TTC549 (cell line): ENCODE results near the gene CRIP2.

Experiments
- FAIRE-seq: peaks from 2 replicates; lab custom pipeline; 2012; peaks lifted over from hg19 to GRCh38; lab: Jason Lieb, UNC

CRIP2 gene

GRCh38 chr14:105445290-105445689 lies 29.3 kb upstream of the CRIP2 start:
- no peak for FAIRE-seq

DNA sequence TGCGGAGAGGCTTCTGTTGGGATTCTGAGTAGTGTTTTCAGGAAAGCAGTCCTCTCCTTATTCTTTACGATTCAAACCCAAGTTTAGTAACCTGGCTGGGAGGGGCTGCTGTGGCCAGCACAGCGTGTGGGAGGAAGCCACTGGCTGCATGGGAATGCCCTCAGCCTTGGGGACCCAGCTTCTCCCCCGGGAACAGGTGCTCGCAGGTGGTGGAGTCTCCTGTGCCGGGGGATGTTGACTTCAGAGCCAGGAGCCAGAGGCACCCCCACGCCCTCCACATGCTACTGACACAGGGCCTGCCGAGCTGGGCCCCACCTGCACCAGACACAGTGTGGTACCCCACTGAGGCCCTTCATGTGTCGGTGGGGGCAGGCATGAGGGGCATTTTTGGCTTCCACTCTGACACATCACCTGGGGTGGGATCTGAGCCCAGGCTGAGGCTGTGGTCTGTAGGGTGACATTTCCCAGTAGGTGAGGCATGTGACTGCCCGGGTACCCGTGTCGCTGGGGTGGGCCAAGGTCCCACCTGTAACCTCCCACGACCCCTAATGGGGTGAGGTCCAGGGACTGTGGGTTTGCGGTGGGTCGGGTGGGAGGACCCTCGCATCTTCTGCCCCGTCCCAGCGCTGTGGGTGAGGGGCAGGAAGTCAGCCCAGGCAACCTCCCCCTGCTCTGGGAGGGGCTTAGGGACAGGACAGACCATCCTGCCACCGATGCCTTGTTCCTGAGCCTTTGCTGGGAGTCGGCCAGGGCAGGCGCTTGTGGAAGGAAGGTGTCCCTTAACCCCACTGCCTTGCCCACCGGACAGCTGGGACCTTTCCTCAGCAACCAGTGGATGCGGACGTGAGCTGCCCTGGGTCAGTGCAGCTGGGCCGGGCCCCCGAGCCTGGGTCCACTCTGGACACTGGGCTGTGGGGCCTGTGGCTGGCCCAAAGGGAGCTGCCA lies 28.4 kb upstream of the CRIP2 start:
- no peak for FAIRE-seq

DNA sequence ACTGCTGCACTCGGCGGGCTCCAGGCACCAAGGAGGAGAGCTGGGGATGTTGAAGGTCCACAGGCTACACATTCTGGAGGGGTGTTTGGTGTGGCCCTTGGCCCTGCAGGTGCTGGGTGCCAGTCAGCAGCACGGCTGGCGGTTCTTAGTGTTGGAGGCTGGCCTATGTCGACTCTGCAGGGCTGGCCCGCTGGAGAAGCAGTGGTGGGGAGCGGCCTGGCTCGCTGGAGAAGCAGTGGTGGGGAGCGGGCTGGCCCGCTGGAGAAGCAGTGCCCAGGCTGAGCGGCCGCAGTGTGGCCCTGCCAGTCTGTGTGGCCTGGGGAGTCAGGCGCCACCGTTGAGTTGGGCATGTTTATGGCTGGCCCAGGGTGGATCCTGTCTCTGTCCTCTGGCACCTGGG lies 27.6 kb upstream of the CRIP2 start:
- FAIRE-seq: no peak

- no peak for FAIRE-seq
Measured at GRCh38 chr14:105447651-105448640, 26.7 kb upstream of the CRIP2 start.

GRCh38 chr14:105448706-105449111 lies 25.9 kb upstream of the CRIP2 start:
- no peak for FAIRE-seq

GRCh38 chr14:105449276-105450122 lies 25.1 kb upstream of the CRIP2 start:
- FAIRE-seq: no peak

DNA sequence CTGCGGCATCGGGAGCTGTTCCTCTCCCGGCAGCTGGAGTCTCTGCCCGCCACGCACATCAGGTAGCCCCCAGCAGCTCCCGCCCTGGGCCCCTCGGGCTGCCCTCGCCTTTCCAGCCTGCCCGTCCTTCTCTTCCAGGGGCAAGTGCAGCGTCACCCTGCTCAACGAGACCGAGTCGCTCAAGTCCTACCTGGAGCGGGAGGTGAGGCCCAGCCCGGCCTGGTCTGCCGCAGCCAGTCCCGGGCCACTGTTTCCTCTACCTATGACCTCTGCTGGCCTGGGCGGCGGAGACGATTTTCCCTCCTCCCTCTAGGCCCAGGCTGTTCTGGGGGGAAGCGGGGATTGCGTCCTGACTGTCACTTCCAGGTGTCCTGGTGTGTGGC lies 24.5 kb upstream of the CRIP2 start:
- FAIRE-seq: no peak

GRCh38 chr14:105450864-105451720 lies 23.5 kb upstream of the CRIP2 start:
- no peak for FAIRE-seq

DNA sequence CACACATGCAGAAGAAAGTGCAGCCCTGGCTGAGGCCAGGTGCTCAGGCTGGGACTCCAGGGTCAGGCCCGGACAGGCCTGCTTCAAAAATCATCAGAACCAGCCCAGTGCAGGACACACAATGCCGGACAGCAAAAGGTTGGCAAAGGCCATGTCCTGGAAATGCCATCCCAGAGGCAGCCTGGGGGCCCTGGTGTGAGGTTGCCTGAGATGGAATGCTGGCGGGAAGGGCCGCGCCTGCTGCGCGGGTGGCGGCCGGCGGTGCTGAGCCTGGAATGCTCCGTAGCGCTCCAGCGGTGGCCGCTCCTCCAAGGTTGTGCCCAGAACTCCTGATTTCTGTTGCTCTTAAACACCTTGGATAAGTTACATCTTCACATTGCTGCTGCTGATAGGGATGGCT lies 21.7 kb upstream of the CRIP2 start:
- no peak for FAIRE-seq

- no peak for FAIRE-seq
Measured at GRCh38 chr14:105453847-105454246, 20.8 kb upstream of the CRIP2 start.

DNA sequence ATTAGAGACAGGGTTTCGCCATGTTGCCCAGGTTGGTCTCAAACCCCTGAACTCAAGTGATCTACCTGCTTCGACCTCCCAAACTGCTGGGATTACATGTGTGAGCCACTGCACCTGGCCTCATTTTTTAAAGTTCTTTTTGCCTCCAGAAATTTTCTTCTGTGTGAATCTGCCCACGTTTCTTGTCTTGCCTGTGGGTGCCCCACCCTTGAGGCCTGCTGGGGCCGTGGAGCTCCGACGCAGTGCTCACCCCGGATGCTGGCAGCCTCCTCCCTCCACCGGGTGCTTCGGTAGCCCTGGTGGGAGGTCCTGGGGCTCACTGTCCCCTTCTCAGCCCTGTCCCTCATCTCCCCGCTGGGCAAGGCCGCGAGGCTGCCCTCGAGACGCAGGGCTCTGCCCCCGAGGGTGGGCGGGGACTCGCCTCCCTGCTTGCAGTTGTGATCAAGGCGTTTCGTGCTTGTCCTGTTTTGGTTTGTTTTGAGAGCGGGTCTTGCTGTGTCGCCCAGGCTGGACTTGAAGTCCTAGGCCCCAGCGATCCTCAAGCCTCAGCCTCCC lies 19.5 kb upstream of the CRIP2 start:
- FAIRE-seq: no peak

- no peak for FAIRE-seq
Measured at GRCh38 chr14:105455766-105456660, 18.6 kb upstream of the CRIP2 start.

GRCh38 chr14:105456736-105457617 lies 17.6 kb upstream of the CRIP2 start:
- no peak for FAIRE-seq

- no peak for FAIRE-seq
Measured at GRCh38 chr14:105458010-105458409, 16.6 kb upstream of the CRIP2 start.

- FAIRE-seq: no peak
Measured at GRCh38 chr14:105458571-105458970, 16.1 kb upstream of the CRIP2 start.

GRCh38 chr14:105460116-105460515 lies 14.5 kb upstream of the CRIP2 start:
- no peak for FAIRE-seq

DNA sequence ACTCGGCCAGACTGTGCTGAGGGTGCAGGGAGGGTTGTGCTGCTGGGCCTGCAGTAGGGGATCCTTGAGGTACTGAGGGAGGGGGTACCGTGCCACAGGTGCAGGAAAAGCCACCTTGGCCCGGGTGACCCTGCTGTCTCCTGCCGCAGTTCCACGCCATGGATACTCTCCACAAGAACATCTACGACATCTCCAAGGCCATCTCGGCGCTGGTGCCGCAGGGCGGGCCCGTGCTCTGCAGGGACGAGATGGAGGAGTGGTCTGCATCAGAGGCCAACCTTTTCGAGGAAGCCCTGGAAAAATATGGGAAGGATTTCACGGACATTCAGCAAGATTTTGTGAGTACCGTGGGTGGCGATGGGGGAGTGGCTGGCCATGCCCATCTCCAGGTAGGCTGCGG lies 14.0 kb upstream of the CRIP2 start:
- FAIRE-seq: no peak

- FAIRE-seq: no peak
Measured at GRCh38 chr14:105461903-105462302, 12.7 kb upstream of the CRIP2 start.

DNA sequence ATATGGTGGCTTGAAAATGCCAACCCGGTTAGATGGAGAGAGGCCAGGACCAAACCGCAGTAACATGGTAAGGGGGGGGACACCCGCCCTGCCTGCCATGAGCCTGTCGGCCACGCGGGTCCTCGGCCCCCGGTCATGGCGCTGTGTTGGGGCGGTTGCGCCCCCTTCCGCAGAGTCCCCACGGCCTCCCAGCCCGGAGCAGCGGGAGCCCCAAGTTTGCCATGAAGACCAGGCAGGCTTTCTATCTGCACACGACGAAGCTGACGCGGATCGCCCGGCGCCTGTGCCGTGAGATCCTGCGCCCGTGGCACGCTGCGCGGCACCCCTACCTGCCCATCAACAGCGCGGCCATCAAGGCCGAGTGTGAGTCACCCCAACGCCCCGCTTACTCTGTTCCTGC lies 10.1 kb upstream of the CRIP2 start:
- FAIRE-seq: no peak
